Liver (tissue), 9 donors: ENCODE results near the gene OSGEP. TPM values are rescaled to one million over a fixed set of nuclear protein-coding genes. Genes with fewer than 3 reads are reported as not detected.

Source experiments
- DNase-seq: peaks from one replicate; pipeline ENCODE4 v3.0.0-alpha.2; 2017; ENCODE audit warnings: low spot score
- H3K27ac ChIP-seq, 2 donors: one replicate each; pipeline ENCODE4 v1.7.0; 2013; ENCODE audit warnings: inconsistent platforms in 2 of 2, low read length in 2 of 2, control low read depth in 1 of 2, low read depth in 1 of 2, mild to moderate bottlenecking in 1 of 2
- H3K27me3 ChIP-seq, 4 donors: one replicate each; pipeline versions ENCODE4 v1.6.1 to v1.7.0; 2013; ENCODE audit warnings: low read length in 3 of 4, inconsistent platforms in 1 of 4, mild to moderate bottlenecking in 1 of 4, moderate library complexity in 1 of 4; ENCODE audit not compliant: control insufficient read depth in 4 of 4, insufficient read depth in 4 of 4
- H3K36me3 ChIP-seq, 4 donors: one replicate each; pipeline versions ENCODE4 v1.6.1 to v1.7.0; 2013; ENCODE audit warnings: low read length in 3 of 4, mild to moderate bottlenecking in 3 of 4, low read depth in 1 of 4, moderate library complexity in 1 of 4; ENCODE audit not compliant: control insufficient read depth in 4 of 4, insufficient read depth in 3 of 4
- H3K4me1 ChIP-seq, 4 donors: one replicate each; pipeline versions ENCODE4 v1.6.1 to v1.7.0; 2013; ENCODE audit warnings: low read length in 3 of 4, mild to moderate bottlenecking in 3 of 4, moderate library complexity in 1 of 4; ENCODE audit not compliant: control insufficient read depth in 4 of 4, insufficient read depth in 4 of 4
- H3K4me3 ChIP-seq, 3 donors: one replicate each; pipeline versions ENCODE4 v1.6.1 to v1.7.0; 2013; ENCODE audit warnings: low read length in 3 of 3, control low read depth in 1 of 3, low read depth in 1 of 3, mild to moderate bottlenecking in 1 of 3
- H3K9ac ChIP-seq, 2 donors: one replicate each; pipeline ENCODE4 v1.7.0; 2013; ENCODE audit warnings: low read length in 2 of 2, mild to moderate bottlenecking in 2 of 2, moderate library complexity in 2 of 2, control low read depth in 1 of 2, low read depth in 1 of 2
- H3K9me3 ChIP-seq, 4 donors: one replicate each; pipeline versions ENCODE4 v1.6.1 to v1.7.0; 2013; ENCODE audit warnings: low read length in 3 of 4; ENCODE audit not compliant: control insufficient read depth in 4 of 4
- EGR1 ChIP-seq, 2 donors: IDR thresholded peaks; 2 replicates each; pipeline ENCODE4 v1.6.1; 2016 to 2018; ENCODE audit warnings: antibody characterized with exemption in 2 of 2, low read depth in 2 of 2
- FOXA1 ChIP-seq: IDR thresholded peaks from 2 replicates; pipeline ENCODE4 v1.6.1; 2016; ENCODE audit warnings: antibody characterized with exemption
- FOXA2 ChIP-seq: IDR thresholded peaks from 2 replicates; pipeline ENCODE4 v1.6.1; 2016; ENCODE audit warnings: antibody characterized with exemption
- GABPA ChIP-seq, 2 donors: IDR thresholded peaks in 1 of 2; conservative IDR thresholded peaks in 1 of 2; 2 replicates each; pipeline ENCODE4 v1.6.1; 2016; ENCODE audit warnings: antibody characterized with exemption in 2 of 2, mild to moderate bottlenecking in 1 of 2, moderate library complexity in 1 of 2
- HNF4G ChIP-seq: IDR thresholded peaks from 2 replicates; pipeline ENCODE4 v1.6.1; 2016; ENCODE audit warnings: antibody characterized with exemption
- JUND ChIP-seq, 2 donors: IDR thresholded peaks; 2 replicates each; pipeline ENCODE4 v1.6.1; 2016; ENCODE audit warnings: antibody characterized with exemption in 2 of 2
- NR2F2 ChIP-seq: IDR thresholded peaks from 2 replicates; pipeline ENCODE4 v1.6.1; 2016; ENCODE audit warnings: antibody characterized with exemption
- RAD21 ChIP-seq, 2 donors: IDR thresholded peaks; 2 replicates each; pipeline ENCODE4 v1.6.1; 2016; ENCODE audit warnings: antibody characterized with exemption in 2 of 2, mild to moderate bottlenecking in 2 of 2
- RXRA ChIP-seq, 2 donors: IDR thresholded peaks; 2 replicates each; pipeline ENCODE4 v1.6.1; 2017 to 2018; ENCODE audit warnings: antibody characterized with exemption in 2 of 2, mild to moderate bottlenecking in 1 of 2
- SP1 ChIP-seq: IDR thresholded peaks from 2 replicates; pipeline ENCODE4 v1.6.1; 2018; ENCODE audit warnings: antibody characterized with exemption, mild to moderate bottlenecking
- TAF1 ChIP-seq: conservative IDR thresholded peaks from 2 replicates; pipeline ENCODE4 v1.6.1; 2016; ENCODE audit warnings: antibody characterized with exemption, mild to moderate bottlenecking
- YY1 ChIP-seq: IDR thresholded peaks from 2 replicates; pipeline ENCODE4 v1.6.1; 2016; ENCODE audit warnings: antibody characterized with exemption, mild to moderate bottlenecking
- ZBTB33 ChIP-seq: IDR thresholded peaks from 2 replicates; pipeline ENCODE4 v1.6.1; 2016; ENCODE audit warnings: antibody characterized with exemption
- WGBS: extraction: QIAGEN DNeasy Blood & Tissue Kit; methylation state at CpG from one replicate; pipeline ENCODE4 v1.1.7; 2013; 5-methylcytosine and 5-hydroxymethylcytosine counted together
- polyA plus RNA-seq, 2 donors: library from polyadenylated mRNA; stranded (reverse) in 1 of 2; unstranded in 1 of 2; fragments of 200-250 nt in 1 of 2; fragments of >200 nt in 1 of 2; fragmentation: Nextera tagmentation in 1 of 2; extraction: Ambion mirVana in 1 of 2; gene quantifications; one replicate each; pipeline versions ENCODE4 v1.2.1 to v1.2.3, GENCODE V29; 2013 to 2015
- total RNA-seq, 2 donors: library from RNA; depleted of rRNA; stranded (reverse); fragments of >200 nt; gene quantifications; one replicate each; pipeline ENCODE4 v1.2.3, GENCODE V29; 2014
- TF ChIP-seq, protein P1 (sequence below): fragments of 150-350 bp; IDR thresholded peaks from 2 replicates; pipeline ENCODE4 v1.5.1; 2017; ENCODE audit warnings: improper control_type of control experiment, low read depth, low read length; ENCODE audit not compliant: missing input control
- TF ChIP-seq, protein P2 (sequence below): IDR thresholded peaks from 2 replicates; pipeline ENCODE4 v1.6.1; 2016; ENCODE audit warnings: antibody characterized with exemption
- TF ChIP-seq, protein P3 (sequence below): IDR thresholded peaks from 2 replicates; pipeline ENCODE4 v1.6.1; 2016; ENCODE audit warnings: antibody characterized with exemption, mild to moderate bottlenecking
- TF ChIP-seq, protein P4 (sequence below): IDR thresholded peaks from 2 replicates; pipeline ENCODE4 v1.6.1; 2016; ENCODE audit warnings: antibody characterized with exemption
- donor health status: healthy.
- donor health status: healthy.
- donor health status: healthy.
- donor health status: healthy.
- donor health status: healthy.

Gene OSGEP
- total and polyA plus RNA-seq, 4 donors, result 18.1 to 39.0 (median 24.8) TPM

GRCh38 chr14:20468764-20469241 is 14.2 kb upstream of the OSGEP start:
- Histone ChIP-seq H3K27ac (peak overlapping the region; percentile 71 to 80), H3K36me3 (peaks cover 0 to 2% (median under 1%) of the 10 kb centered on the region in 4 donors), H3K4me1 (peaks cover 6 to 38% (median 32%) of the 10 kb centered on the region in 4 donors), H3K9ac (no peak overlapping the region), H3K4me3 (peak overlapping the region; percentile 63 to 91 (median 63)), H3K27me3 (no peaks in the 10 kb centered on the region), H3K9me3 (no peaks in the 10 kb centered on the region)
- TF ChIP-seq ZBTB33, result no peak
- TF ChIP-seq RAD21 (IDR thresholded peaks at IDR 0.05), result no peak
- TF ChIP-seq FOXA1, result no peak
- TF ChIP-seq, protein P1, sequence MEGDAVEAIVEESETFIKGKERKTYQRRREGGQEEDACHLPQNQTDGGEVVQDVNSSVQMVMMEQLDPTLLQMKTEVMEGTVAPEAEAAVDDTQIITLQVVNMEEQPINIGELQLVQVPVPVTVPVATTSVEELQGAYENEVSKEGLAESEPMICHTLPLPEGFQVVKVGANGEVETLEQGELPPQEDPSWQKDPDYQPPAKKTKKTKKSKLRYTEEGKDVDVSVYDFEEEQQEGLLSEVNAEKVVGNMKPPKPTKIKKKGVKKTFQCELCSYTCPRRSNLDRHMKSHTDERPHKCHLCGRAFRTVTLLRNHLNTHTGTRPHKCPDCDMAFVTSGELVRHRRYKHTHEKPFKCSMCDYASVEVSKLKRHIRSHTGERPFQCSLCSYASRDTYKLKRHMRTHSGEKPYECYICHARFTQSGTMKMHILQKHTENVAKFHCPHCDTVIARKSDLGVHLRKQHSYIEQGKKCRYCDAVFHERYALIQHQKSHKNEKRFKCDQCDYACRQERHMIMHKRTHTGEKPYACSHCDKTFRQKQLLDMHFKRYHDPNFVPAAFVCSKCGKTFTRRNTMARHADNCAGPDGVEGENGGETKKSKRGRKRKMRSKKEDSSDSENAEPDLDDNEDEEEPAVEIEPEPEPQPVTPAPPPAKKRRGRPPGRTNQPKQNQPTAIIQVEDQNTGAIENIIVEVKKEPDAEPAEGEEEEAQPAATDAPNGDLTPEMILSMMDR, result no peak
- TF ChIP-seq YY1, result no peak
- TF ChIP-seq NR2F2, result no peak
- 27% methylated on average over 16 of the region's 16 CpGs for WGBS
- no peak for DNase-seq

- H3K9ac ChIP-seq, result peak within 1 kb of the TSS; percentile 59 to 76
- no peaks in the 10 kb centered on the region for H3K27me3 ChIP-seq
- under 1% methylated on average over 67 of the region's 67 CpGs for whole genome bisulfite sequencing
- peak within 1 kb of the TSS; percentile 79 to 89 for H3K27ac ChIP-seq
- peak within 1 kb of the TSS; percentile 79 to 87 (median 82) for H3K4me3 ChIP-seq
- H3K4me1 ChIP-seq, result peaks cover 0 to 20% (median 12%) of the 10 kb centered on the region in 4 donors
- H3K36me3 ChIP-seq, result peaks cover 7 to 29% (median 26%) of the 10 kb centered on the region in 4 donors
- DNase-seq, result peak; percentile 96
- H3K9me3 ChIP-seq, result no peaks in the 10 kb centered on the region
- TF ChIP-seq HNF4G (no peak), YY1 (peak; percentile 94), RXRA (IDR thresholded peaks at IDR 0.05) (peak; percentile 62 to 67), FOXA1 (peak; percentile 36), ZBTB33 (peak; percentile 92), RAD21 (IDR thresholded peaks at IDR 0.05) (no peak), TAF1 (no peak), NR2F2 (no peak), FOXA2 (no peak), SP1 (peak; percentile 99), JUND (IDR thresholded peaks at IDR 0.05) (peak in 1 of 2 donors; percentile 31), GABPA (IDR thresholded peaks at IDR 0.05 in 1 of 2, conservative IDR thresholded peaks at IDR 0.05 in 1 of 2) (peak in 1 of 2 donors; percentile 58), EGR1 (IDR thresholded peaks at IDR 0.05; ENCODE audit: low read depth in 2 of 2) (peak in 1 of 2 donors; percentile 52)
- TF ChIP-seq, protein P2, sequence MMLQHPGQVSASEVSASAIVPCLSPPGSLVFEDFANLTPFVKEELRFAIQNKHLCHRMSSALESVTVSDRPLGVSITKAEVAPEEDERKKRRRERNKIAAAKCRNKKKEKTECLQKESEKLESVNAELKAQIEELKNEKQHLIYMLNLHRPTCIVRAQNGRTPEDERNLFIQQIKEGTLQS, result peak; percentile 52
- TF ChIP-seq, protein P1, result no peak
- TF ChIP-seq, protein P3, sequence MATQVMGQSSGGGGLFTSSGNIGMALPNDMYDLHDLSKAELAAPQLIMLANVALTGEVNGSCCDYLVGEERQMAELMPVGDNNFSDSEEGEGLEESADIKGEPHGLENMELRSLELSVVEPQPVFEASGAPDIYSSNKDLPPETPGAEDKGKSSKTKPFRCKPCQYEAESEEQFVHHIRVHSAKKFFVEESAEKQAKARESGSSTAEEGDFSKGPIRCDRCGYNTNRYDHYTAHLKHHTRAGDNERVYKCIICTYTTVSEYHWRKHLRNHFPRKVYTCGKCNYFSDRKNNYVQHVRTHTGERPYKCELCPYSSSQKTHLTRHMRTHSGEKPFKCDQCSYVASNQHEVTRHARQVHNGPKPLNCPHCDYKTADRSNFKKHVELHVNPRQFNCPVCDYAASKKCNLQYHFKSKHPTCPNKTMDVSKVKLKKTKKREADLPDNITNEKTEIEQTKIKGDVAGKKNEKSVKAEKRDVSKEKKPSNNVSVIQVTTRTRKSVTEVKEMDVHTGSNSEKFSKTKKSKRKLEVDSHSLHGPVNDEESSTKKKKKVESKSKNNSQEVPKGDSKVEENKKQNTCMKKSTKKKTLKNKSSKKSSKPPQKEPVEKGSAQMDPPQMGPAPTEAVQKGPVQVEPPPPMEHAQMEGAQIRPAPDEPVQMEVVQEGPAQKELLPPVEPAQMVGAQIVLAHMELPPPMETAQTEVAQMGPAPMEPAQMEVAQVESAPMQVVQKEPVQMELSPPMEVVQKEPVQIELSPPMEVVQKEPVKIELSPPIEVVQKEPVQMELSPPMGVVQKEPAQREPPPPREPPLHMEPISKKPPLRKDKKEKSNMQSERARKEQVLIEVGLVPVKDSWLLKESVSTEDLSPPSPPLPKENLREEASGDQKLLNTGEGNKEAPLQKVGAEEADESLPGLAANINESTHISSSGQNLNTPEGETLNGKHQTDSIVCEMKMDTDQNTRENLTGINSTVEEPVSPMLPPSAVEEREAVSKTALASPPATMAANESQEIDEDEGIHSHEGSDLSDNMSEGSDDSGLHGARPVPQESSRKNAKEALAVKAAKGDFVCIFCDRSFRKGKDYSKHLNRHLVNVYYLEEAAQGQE, result peak; percentile 84
- TF ChIP-seq, protein P4, sequence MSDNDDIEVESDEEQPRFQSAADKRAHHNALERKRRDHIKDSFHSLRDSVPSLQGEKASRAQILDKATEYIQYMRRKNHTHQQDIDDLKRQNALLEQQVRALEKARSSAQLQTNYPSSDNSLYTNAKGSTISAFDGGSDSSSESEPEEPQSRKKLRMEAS, result peak; percentile 98
These were observed 6.9 kb upstream of the OSGEP start, which contains the start of gene PIP4P1 for GRCh38 chr14:20461225-20462141. Gene PIP4P1 (minus strand): TSS chr14:20461434. CDS start chr14:20461325, 109 bp downstream.
